ENCODE measurements around the gene TRAPPC13. TPM values are rescaled to one million over a fixed set of nuclear protein-coding genes. Genes with fewer than 3 reads are reported as not detected.
"Not testable (repeated sequence)": the region's sequence is repeated elsewhere in the genome, so short reads cannot be mapped to it uniquely, and the experiment has no call there.

TRAPPC13 gene
- 10 to 100 TPM; 26.7 to 34.2 (median 30.3) TPM for total RNA-seq

- no peaks in the 10 kb centered on the region for H3K27me3 ChIP-seq
- 0% methylated on average over 36 of the region's 36 CpGs for WGBS, 2 donors
- H3K36me3 ChIP-seq: peaks cover 4 to 7% of the 10 kb centered on the region in 2 donors
- no peaks in the 10 kb centered on the region for H3K9me3 ChIP-seq
- DNase-seq: peak; percentile 84 to 85
- peak within 1 kb of the TSS; percentile 75 to 92 (median 80) for H3K27ac ChIP-seq
- TF ChIP-seq, protein P1, sequence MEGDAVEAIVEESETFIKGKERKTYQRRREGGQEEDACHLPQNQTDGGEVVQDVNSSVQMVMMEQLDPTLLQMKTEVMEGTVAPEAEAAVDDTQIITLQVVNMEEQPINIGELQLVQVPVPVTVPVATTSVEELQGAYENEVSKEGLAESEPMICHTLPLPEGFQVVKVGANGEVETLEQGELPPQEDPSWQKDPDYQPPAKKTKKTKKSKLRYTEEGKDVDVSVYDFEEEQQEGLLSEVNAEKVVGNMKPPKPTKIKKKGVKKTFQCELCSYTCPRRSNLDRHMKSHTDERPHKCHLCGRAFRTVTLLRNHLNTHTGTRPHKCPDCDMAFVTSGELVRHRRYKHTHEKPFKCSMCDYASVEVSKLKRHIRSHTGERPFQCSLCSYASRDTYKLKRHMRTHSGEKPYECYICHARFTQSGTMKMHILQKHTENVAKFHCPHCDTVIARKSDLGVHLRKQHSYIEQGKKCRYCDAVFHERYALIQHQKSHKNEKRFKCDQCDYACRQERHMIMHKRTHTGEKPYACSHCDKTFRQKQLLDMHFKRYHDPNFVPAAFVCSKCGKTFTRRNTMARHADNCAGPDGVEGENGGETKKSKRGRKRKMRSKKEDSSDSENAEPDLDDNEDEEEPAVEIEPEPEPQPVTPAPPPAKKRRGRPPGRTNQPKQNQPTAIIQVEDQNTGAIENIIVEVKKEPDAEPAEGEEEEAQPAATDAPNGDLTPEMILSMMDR (IDR thresholded peaks at IDR 0.05): peak in 2 of 6 experiments; percentile 29 to 30
- no peak for TF ChIP-seq POLR2A (IDR thresholded peaks at IDR 0.05)
- intact Hi-C loops (cut with DNase I): no loop called here
- H3K4me1 ChIP-seq: peaks cover 22 to 30% of the 10 kb centered on the region in 2 donors
- H3K4me3 ChIP-seq (replicated peaks in 1 of 3): peak within 1 kb of the TSS; percentile 33 to 95 (median 74)
These were observed at the start of gene TRAPPC13, which contains the start of gene SHLD3 for GRCh38 chr5:65624571-65625555. Gene TRAPPC13, plus strand, starts transcription at chr5:65625027. Its CDS starts 34 bp downstream, at chr5:65625061. Gene SHLD3, plus strand, starts transcription at chr5:65625027. Its CDS starts 4,561 bp downstream, at chr5:65629588.

GRCh38 chr5:65577141-65577540 is 47.7 kb upstream of the TRAPPC13 start:
- no peak overlapping the region for H3K27ac ChIP-seq
- no peaks in the 10 kb centered on the region for H3K27me3 ChIP-seq
- TF ChIP-seq, protein P1 (IDR thresholded peaks at IDR 0.05): no peak
- no peak for TF ChIP-seq POLR2A (IDR thresholded peaks at IDR 0.05)
- H3K36me3 ChIP-seq: peaks cover 11 to 13% of the 10 kb centered on the region in 2 donors
- intact Hi-C loops (cut with DNase I): no loop called here
- no peaks in the 10 kb centered on the region for H3K4me1 ChIP-seq
- no peak overlapping the region for H3K4me3 ChIP-seq (replicated peaks in 1 of 3)
- DNase-seq: no peak
- H3K9me3 ChIP-seq: no peaks in the 10 kb centered on the region

GRCh38 chr5:65588694-65589093 is 36.1 kb upstream of the TRAPPC13 start:
- no peak for DNase-seq
- intact Hi-C loops (cut with DNase I): no loop called here
- TF ChIP-seq, protein P1 (IDR thresholded peaks at IDR 0.05): no peak
- TF ChIP-seq POLR2A (IDR thresholded peaks at IDR 0.05): no peak
- no peak overlapping the region for H3K27ac ChIP-seq
- no peaks in the 10 kb centered on the region for H3K27me3 ChIP-seq
- WGBS, 2 donors: 95 to 97% methylated on average over 2 of the region's 2 CpGs
- peaks cover 19 to 39% of the 10 kb centered on the region in 2 donors for H3K36me3 ChIP-seq
- H3K4me1 ChIP-seq: no peaks in the 10 kb centered on the region
- H3K4me3 ChIP-seq (replicated peaks in 1 of 3): no peak overlapping the region
- no peaks in the 10 kb centered on the region for H3K9me3 ChIP-seq

GRCh38 chr5:65601761-65602160 is 23.1 kb upstream of the TRAPPC13 start:
- DNase-seq; H3K9me3 ChIP-seq; intact Hi-C loops (cut with DNase I); H3K4me1 ChIP-seq; H3K4me3 ChIP-seq (replicated peaks in 1 of 3); H3K27me3 ChIP-seq; H3K27ac ChIP-seq: not testable (repeated sequence)
- peaks cover 16 to 36% of the 10 kb centered on the region in 2 donors for H3K36me3 ChIP-seq
- 92 to 100% methylated on average over 1 of the region's 1 CpG for WGBS, 2 donors

DNA sequence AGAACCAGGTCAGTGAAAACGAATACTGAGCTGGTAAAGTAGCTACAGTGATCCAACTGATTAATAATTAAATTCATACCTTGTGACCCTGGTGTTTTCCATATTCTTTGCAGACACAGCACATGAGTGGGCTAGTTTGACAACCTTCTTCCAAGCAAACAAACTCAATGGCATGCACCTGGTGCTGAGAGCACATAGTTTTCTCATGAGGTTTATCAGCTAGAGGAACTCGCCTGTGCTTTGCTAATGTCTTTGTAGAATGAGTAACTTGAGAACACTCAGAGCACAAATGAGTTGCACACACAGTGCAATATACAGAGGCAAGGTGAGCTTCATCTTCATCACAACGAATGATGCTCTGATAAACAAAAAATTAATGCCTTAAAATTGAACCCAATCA is 13.3 kb upstream of the TRAPPC13 start:
- no peak for TF ChIP-seq POLR2A (IDR thresholded peaks at IDR 0.05)
- TF ChIP-seq, protein P1 (IDR thresholded peaks at IDR 0.05): no peak
- Histone ChIP-seq H3K4me3 (replicated peaks in 1 of 3) (no peak overlapping the region), H3K9me3 (no peaks in the 10 kb centered on the region), H3K36me3 (peaks cover 31 to 36% of the 10 kb centered on the region in 2 donors), H3K27me3 (no peaks in the 10 kb centered on the region), H3K27ac (no peak overlapping the region), H3K4me1 (no peaks in the 10 kb centered on the region)
- WGBS, 2 donors: 89% methylated on average over 3 of the region's 3 CpGs
- intact Hi-C loops (cut with DNase I): no loop called here
- DNase-seq: no peak
